ENCODE data around the gene SYNGR1. TPM values are rescaled to one million over a fixed set of nuclear protein-coding genes. Genes with fewer than 3 reads are reported as not detected.

Gene SYNGR1, protein sequence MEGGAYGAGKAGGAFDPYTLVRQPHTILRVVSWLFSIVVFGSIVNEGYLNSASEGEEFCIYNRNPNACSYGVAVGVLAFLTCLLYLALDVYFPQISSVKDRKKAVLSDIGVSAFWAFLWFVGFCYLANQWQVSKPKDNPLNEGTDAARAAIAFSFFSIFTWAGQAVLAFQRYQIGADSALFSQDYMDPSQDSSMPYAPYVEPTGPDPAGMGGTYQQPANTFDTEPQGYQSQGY
- total RNA-seq = 20.0 TPM

DNA sequence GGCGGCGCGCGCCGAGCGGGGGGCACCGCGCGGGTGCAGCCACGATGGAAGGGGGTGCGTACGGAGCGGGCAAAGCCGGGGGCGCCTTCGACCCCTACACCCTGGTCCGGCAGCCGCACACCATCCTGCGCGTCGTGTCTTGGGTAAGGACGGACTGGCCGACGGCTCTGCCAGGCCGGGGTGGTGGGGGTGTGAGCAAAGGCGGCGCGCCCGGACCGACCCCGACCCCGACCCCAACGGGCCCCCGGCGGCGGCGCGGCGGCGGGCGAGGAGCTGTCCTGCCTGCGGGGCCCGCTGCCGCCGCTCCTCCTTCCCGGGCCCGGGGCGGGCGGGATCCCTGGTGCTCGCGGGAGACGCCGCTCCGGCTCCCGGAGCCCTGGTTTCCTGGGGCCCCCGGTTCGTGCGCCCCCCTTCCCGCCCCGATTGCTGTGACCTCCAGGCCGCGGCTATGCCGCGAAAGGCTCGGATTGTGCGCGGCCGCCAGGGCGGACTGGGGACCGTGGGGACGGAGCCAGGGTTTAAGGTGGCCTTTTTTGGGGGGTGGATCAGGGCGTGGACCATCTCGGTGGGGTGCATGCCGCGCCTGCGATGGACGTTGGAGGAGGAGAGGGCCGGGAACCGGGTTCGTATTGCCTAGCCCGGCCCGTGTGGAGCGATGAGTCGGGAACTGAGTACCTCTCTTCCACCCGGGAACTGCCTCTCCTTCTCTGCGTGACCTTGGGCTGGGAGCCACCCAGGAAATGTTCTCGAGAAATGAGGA is at the start of gene SYNGR1:
Gene SYNGR1, plus strand, starts transcription at position 25 of the 760 bp plus-strand sequence. Its CDS starts 20 bp downstream, at position 45.
- DNase-seq = no peak

DNA sequence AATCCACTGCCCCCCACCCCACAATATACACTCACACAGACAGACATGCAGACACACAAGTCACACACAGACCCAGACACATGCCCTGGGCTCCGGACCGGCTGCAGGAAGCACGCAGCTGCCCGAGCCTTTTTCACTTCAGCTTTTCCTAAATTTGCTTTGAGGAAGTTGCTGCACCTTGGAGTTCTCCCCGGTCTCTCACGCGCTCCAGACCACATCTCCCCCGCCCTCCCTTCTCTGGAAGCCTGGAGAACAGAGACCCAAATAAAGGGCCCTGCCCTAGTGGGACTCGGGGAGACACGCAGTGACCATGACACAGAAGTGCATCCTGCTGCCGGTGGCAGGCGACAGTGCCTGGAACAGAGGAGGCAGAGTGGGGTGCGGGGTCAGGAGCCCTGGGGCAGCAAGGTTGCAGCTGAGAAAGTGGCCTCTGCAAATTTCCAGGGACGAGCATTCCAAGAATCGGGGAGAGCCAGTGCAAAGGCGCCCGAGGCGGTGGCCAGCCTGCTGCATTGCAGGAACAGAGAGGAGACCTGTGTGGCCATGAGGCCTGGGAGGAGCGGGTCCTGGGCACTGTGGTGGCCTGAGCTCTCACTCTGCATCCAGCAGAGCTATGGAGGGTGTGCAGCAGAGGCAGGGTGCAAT is 49.5 kb upstream of the SYNGR1 start:
- no peak for DNase-seq

DNA sequence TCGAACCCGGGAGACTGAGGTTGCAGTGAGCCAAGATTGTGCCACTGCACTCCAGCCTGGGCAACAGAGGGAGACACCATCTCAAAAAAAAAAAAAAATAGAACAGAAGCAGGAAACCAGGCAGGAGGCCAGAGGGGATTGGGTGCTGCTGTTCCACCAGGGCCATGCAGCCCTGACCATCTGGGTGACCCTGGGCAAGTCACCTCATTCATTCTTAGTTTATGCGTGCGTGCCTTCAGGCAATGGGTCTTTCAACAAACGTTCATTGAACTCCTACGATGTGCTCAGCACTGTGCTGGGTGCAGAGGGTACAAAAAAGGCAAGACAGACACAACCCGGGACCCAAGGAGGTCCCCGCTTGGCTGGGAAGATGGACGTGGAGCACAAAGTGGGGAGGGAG is 48.7 kb upstream of the SYNGR1 start:
- no peak for DNase-seq

DNA sequence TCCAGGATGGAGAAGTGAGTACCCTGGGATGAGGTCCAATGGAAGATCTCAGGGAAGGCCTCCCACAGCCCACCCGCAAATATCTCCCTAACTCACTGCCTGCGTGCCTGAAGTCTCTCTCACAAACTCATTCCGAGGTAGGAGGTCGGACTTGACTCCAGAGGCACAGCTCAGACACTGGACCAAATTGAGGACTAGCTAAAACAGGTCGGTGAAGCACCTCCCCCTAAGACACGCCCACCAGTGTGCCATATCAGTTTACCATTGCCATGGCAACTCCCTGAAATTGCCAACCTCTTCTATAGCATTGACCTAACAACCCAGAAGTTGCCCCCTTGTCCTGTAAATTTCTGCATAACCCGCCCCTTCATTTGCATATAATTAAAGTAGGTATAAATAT is 47.9 kb upstream of the SYNGR1 start:
- no peak for DNase-seq

DNA sequence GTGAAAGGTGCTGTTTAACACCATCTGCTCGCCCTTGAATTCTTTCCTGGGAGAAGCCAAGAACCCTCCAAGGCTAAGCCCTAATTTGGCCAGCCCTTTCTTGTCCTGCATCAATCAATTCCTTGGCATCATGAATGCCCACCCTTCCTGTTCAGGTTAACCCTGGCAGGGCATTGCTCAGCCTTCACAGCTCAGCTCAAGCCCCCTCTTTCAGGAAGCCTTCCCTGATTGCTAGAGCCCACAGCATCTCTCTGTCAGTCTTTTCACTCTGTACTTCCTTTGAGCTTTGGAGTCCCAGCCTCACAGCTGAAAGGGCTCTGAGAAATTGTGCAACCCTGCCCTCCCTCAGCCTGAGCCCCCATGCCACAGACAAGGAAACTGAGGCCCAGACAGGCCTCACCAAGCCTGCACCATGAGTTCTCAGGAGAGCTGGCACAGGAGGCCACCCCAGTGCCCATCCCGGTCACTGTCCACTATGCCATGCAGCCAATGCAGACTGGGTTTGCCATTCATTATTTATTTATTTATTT is 47.3 kb upstream of the SYNGR1 start:
- DNase-seq = no peak

DNA sequence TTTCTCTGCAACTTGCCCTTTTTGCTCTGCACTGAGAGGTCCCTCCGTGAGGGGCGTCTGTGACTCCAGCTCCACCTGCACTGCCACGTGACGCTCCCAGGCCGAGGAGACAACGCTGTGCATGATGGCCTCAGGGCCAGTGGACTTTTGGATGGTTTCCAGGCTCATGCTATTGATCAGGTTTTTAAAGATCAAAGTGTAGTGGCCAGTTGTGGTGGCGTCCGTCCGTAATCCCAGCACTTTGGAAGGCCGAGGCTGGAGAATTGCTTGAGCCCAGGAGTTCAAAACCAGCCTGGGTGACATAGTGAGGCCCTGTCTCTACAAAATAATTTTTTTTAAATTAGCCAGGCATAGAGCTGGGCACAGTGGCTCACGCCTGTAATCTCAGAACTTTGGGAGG is 46.4 kb upstream of the SYNGR1 start:
- no peak for DNase-seq

DNA sequence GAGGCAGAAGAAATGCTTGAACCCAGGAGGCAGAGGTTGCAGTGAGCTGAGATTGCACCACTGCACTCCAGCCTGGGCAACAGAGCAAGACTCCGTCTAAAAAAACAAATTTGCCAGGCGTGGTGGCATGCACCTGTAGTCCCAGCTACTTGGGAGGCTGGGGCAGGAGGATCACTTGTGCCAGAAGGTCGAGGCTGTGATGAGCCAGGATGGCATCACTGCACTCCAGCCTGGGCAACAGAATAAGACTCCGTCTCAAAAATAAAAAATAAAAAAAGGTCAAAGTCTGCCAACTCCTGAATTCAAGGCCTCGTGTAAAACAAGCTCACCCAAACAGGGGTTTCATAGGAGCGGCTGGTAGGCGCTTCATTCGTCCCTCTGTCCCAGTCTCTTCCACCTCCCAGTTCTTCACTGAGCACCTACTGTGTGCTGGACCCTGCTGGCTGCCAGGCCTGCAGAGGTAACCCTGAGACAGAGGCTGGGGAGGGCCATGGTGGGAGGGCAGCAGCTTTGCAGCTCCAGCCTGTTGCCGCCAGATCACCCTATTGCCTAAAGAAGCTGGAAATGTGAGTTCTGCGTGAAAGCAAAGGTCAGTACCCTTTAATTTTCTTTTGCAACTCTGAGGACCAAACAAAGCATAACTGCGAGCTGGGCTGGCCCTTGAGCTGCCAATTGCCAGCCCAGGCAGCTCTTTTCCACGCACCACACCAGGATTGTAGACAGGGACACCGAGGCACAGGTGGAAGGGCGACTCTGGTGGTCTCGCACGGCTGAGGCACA is 45.7 kb upstream of the SYNGR1 start:
- no peak for DNase-seq

DNA sequence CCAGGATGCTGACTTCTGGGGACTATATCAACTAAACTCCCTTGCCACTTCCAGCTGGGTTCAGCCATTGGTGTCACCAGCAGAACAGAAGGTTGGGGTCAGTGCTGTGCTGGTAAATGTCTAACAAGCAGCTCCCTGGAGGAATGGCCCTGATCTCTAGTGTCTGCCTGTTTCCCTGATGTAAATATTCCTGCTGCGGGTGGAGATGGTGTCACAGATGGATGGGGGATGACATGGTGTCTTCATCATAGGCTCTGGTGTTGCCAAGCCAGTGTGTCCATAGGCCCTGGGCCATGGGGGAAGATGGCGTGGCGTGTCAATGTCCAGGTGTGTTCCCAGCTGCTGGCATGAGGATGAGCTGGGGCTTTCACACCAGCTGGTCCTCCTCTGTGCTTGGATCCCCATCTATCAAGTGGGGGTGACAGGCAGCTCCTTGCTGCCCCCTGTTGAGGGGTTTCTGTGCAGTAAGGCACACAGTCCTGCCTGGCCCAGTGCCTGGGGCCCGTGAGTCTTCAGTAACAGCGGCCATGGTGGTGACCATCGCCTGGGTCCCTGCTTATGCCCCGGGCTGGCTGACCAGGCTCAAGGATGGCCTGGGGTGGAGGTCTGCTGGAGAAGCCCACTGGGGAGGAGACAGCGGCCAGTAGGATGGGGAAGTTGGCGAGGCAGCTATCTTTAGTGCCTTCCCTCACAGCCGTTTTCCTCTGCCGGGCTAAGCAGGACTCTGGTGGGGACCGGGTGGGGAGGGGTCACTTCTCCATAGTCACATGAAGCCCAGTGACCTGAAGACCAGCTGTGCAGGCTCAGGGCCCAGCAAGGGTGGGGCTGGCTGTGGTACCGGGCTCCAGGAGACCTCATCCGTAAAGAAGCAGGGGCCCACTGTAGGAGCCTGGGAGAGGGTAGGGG is 43.1 kb upstream of the SYNGR1 start:
- DNase-seq = no peak

DNA sequence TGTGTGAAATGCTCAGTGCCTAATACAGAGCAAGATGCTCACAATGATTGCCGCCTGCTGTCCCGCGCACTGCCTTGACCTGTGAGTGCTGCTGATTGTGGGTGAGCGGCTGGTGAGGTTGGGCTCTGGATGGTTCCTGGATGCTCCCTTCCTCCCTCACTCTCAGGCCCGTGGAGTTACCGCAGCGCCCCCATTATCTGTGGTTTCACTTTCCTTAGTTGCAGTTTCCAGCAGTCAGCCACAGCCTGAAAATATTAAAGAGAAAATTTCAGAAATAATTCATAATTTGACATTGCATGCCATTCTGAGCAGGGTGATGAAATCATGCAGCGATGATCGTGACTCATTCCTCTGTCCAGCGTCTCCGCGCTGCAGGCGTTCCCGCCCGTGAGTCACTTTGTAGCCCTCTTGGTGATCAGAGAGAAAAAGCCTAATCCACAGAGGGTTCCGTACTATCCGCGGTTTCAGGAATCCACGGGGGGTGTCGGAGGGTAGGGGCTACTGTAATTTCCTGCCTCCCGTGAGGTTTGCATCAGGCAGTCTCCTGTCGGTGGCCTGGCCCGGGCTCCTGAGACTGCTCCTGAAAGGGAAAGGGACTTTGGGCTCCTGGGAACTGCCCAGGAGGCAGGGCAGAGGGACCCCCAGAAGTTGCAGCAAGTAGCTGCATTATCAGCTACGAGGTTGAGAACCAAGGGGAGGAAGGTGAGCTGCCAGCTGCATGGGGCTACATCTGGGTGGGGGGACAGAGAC is 41.0 kb upstream of the SYNGR1 start:
- DNase-seq = no peak

DNA sequence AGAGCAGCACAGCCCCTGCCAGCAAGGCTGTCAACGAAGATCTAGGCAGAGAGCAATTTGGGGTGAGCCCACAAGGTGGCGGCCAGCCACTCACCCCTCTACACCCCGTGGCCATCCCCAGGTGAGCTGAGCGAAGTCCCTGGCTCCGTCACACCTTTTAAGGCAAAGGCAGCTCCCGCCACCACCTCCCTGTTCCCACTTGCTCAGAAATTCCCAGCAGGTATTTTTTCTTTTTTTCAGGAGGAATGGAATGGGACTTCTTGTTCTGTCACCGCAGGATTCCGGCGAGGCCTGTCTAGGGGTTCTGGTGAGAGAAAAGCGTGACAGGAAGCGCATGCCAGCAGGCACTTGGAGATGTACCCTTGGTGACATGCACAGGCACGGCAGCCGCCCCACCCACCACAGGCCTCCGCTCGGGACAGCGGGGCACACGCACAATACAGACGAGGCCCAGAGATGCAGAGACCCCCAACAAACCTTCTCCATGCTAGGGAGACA is 40.4 kb upstream of the SYNGR1 start:
- DNase-seq = peak; percentile 71

DNA sequence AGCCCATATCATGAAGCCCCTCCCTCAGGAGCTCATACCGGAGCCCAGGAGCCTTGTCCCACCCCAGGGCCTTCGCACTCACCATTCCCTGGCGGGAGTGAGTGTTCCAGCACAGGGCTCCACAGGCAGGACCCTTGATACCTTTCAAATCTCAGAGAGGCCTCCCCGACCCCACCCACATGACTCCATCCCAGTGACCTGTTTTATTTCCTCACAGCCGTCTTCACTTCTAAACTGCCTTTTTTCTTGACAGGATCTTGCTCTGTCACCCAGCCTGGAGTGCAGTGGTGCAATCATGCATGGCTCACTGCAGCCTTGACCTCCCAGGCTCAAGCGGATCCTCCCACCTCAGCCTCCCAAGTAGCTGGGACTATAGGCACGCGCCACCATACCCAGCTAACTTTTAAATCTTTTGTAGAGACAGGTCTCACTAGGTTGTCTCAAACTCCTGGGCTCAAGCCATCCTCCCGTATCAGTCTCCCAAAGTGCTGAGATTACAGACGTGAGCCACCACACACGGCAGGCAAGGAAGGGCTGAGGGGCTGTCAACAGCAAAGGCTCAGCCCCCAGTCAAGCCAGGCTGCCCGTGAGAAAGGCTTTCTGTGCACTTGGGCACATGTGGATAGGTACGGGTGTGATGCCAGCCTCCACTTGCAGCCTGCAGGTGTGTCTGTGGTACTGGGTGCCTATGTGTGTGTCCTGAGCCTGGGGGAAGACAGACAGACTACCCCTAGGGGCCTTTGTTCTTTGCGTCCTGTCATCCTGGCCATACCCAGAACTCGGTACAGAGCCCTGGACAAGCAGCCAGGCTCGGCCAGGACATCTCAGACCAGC is 39.7 kb upstream of the SYNGR1 start:
- no peak for DNase-seq

DNA sequence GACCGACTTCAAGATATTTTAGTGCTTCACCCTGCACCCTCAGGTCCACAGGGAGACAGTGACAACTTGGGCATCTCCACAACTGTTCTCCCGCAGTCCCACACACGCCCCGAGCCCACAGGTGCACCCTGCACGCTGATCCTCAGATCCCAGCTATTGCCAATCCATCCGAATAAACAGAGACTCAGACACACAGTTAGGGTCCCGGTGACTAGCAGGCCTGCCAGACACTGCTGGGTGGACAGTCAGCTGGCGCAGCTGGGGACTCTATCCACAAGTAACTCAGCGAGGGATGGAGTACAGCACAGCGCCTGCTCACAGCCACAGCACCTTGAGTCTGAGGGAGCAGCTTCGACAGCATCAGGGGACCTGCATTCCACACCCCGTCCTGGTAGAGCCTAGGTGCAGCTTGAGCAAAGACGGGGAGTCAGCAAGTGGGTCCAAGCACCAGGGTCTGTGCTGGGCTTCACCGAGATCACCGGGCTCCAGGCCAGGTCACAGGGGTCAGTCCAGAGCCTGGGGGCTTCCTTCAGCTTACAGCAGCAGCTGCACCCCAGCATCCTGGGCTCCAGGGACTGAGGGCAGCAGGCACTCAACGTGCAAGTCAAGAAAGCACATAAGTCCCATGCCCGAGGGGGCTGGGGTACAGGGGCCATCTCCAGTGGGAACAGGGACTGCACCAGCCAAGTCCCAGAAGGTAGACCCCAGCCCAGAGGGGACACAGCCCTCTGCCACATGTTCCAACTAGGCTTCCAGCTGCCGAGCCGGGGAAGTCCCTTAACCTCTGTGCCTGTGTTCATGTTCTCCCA is 38.0 kb upstream of the SYNGR1 start:
- DNase-seq = no peak

DNA sequence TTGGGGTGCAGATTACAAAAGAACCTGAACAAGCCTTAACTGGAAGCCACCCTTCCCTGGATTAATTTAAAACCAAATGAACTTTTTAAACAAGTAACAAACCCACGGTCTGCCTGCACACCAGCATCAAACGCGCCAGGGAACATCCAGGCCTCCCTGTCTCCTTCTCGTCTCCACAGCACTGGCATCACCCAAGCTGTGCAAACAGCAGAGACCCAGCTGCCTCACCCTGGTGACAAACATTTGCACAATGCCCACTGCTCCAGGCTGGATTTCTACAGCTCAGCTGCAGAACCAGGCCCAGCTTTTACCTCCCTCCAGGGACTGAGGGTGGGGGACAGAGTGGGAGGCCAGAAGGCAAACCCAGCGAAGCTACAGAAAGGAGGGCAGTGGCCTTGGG is 37.4 kb upstream of the SYNGR1 start:
- no peak for DNase-seq

DNA sequence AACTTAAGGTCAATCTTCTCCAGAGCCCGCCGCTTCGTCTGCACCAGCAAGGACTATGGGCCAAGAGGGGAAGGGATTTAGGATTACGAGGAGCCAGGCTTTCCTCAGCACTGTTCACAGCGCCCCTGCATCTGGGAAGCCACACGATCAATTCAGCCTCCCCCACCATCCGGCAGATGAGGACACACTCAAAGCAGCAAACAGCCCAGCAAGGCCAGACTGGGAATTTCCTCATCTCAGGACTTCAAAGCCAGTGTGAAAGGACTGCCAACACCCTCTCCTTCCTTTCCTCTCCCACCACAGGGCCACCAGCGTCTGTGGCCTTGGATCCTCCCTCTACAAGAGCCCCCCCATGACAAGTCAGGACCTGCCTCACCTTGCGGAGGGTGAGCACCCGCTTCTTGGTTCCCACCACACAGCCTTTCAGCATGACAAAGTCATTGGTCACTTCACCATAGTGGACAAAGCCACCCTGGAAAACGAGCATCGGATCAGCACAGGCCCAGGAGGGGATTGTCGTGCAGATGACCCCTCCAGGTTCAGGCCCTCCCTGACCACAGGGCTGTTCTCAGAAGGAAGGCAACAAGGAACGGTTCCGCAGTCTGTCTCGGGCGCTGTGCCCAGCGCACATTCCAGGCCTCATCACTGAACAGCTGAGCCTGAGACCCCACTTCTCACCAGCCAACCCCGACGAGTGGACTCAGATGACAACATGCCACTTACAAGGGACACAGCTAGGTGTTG is 36.4 kb upstream of the SYNGR1 start:
- DNase-seq = peak; percentile 62

DNA sequence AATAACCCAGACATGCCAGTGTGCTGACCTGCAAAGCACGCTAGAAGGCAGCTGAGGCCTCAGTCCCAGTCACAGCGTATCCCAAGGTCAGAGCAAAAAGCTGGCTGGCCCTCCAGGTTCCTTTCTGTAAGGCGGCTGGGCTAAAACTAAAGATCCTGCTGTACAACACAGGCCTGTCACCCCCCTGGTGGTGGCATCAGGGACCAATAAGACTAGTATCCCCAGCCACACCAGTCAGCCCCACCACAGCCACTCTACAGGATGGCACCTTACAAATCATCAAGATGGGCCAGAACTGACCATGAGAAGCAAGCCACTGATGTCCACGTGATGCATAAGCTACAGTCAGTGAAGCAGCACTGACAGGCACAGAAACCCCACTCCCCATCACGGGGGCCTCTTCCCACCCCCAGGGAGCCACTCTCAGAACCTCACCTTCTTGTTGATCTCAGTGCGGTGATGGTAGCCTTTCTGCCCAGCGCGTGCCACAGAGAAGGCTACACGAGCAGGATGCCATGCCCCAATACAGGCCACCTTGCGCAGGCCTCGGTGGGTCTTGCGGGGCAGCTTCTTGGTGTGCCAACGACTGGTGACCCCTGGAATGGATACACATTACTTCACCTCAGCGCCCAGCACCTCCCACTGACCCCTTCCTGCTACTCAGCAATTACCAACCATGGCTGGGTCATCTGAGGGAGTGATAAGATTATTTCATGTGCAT is 35.4 kb upstream of the SYNGR1 start:
- no peak for DNase-seq

DNA sequence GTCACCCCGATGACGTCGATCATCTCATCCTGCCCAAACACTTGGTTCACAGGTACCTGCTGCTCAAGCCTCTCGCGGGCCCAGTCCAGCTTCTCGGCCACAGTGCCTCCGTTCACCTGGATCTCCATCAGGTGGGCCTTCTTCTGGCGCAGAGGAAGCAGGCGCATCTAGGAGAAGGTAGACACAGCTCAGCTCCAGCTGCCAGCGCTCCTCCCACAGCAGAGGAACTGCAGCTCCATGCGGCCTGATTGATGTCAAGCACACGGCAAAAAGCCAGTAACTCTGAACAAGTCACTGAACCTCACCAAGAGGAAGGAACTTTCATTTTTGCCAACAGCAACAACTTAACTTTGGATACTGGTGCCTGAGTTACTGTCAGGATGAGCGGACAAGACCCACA is 34.4 kb upstream of the SYNGR1 start:
- DNase-seq = no peak

DNA sequence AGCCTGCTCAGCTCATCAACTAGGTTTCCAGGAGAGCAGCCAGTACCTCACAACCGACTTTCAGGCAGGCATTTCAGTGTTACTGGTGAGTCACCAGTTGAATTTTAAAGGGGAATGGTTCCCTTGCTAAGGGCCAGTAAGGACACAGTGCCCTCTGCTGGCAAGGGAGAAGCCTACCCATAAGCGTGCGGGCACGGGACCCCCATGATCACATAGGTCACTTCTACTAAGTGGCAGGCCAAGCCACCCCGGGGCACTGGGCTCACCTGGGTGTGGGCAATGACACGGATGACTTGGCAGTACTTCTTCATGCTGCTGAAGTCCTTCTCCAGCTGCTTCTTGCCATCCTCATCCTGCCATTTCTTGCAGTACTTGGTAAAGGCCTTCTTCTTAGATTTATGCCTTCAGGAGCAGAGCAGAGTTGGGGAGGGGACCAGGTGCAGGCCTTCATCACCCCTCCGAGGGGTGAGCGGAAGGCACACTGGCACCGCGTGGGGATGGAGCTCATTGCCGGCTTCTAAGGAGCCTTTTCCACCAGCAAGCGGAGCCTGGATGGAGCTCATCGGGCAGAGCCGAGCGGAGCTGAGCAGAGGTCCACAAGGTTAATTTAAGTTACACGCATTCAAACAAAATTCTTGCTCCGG is 33.2 kb upstream of the SYNGR1 start:
- peak; percentile 84 for DNase-seq
